Dedifferentiated amniotic fluid mesenchymal stem cell (primary cell): Measurements from ENCODE around the gene DAPK1.

Experiments
- DNase-seq: peaks from one replicate; pipeline ENCODE4 v3.0.0-alpha.2; 2016; ENCODE audit errors: extremely low spot score

DAPK1 gene

DNA sequence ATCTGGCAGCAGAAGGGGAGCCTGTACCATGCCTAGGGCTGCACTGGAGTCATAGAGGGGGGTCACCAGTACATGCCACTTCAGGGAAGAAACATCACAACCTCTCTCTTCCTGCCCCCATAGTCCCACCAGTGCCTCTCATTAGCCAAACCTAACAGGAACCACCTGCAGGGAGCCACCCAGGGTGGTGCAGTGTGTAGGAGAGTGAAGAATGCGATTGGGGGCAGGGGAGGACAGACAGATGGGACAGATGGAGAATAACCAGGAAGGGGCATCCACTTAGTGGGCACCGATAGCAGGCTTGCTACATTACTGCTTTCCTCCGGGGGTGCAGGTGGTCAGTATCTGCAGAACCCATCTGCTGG lies 19.2 kb downstream of the DAPK1 start:
- no peak for DNase-seq

DNA sequence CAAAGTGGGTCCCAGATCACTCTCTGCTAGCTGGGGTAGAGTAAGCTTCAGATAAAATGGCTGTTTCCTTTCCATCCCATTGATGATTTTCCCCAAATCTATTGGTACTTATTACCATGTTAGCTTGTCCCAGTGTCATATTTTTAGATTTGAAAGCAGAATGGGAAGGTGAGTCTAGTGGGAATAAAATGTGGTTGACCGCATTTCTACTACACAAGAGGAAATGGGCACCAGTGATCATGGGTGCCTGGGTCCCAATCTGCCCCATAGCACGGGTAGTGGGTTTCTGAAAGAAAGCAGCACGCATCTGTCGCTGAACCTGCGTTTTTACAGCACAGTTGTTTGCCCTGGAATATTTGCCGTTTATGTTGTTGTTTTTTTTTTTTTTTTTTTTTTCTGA lies 20.1 kb downstream of the DAPK1 start:
- no peak for DNase-seq

DNA sequence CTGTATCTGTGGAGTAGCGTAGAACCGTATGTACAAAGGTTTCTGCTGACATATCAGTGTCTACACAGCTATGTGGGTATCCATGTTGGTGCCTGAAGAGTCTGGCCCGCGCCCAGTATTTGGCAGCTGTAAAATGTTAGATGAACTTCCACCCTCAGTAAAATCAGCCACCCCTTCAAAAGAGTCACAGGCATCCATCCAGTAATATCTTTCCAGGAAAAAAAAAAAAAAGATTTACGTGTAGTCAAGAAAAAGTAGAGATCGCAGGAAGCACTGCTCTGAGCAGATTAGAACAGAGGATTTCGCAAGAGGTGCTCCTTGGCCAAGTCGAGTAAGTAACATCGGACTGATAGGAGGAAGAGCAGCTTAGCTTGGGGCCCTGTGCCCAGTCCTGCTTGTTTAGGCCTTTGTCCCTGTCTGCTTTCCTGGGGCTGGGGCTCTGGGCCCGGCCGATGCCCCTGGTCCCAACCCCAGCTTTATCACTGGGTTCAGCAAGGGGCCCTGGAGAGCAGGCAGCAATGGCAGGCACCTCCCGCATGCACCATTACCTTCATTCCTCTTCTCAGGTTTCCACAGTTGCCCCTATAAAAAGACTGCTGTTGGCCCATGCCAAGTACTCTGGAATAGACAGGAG lies 21.2 kb downstream of the DAPK1 start:
- DNase-seq: no peak

GRCh38 chr9:87519461-87519860 lies 21.8 kb downstream of the DAPK1 start:
- DNase-seq: no peak

- no peak for DNase-seq
These were observed 22.6 kb downstream of the DAPK1 start for GRCh38 chr9:87520172-87520683.

DNA sequence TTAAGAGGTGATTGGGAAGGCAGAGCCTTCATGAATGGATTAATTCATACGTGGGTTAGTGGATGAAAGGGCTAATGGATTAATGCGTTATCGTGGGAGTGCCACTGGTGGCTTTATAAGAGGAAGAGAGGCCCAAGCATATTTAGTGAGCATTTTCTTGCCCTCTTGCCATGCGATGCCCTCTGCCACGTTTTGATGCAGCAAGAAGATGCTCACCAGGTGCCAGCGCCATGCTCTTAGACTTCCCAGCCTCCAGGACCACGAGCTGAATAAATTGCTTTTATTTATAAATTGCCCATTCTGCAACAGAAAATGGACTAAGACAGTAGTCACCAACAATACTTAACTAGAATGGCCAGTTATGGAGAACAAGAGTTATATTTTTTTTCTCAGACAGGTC lies 24.2 kb downstream of the DAPK1 start:
- no peak for DNase-seq

GRCh38 chr9:87524061-87524460 lies 26.4 kb downstream of the DAPK1 start:
- no peak for DNase-seq

DNA sequence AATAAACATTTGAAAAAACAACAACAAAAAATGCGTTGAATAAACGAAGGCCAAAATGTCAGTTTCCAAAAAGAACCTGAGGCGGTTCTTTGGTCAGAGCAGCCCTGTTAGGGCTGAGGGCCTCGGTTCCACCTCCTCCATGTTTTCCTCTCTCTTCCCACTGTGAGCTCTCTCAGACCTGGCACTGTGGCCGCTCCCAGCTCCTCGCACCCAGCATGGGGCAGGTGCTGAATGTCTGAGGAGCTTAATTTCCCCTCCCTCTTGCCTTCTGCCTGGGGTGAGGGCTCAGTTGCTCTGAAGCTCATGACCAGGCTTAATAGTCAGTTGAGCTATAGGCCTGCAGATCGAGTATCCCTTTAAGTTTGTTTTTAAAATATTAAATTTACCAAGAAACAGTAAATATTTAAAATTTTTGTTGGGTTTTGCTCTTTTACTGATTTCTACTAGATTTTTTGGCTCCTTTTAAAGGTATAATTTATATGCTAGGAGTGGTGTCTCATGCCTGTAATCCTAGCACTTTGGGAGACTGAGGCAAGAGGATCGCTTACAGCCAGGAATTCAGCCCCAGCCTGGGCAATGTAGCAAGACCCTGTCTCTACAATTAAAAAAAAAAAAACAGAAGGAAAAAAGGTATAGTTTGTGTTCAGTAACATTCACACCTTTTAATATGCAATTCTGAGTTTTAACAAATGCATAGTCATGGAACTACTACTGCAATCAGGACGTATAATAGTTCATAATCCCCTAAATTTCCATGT lies 28.1 kb downstream of the DAPK1 start:
- no peak for DNase-seq

DNA sequence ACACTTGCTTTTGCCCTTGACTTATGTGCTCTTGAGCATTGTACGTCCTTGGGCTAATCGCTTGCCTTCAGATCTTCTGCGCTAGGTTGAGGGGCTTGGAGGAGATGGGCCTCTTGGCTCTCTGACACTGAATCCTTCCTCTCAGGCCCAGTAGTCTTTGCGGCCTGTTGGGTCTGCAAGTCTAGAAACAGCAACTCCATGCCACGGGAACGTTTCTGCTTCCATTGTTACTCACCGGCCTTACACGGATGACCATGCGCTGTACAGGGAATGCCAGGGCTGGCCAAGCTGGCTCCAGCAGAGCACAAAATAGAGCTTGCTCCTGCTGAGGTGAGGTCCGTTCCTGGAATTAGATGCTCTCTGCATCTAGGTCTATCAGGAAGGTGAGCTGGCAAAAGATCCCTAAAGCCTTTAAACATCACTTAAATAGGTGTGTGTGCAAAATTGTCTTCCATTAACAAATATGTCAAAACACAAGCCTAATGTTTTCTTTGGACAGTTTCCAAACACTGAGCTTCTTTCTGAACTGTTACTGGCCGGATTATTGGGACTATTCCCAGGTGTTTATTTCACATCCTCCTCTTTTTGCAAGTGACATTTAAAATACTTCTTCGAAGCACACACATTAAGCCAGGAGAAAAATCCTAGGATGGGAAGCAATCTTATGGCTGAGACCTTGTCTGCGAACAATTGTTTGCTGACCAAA lies 29.7 kb downstream of the DAPK1 start:
- DNase-seq: no peak

- DNase-seq: no peak
These were observed 31.3 kb downstream of the DAPK1 start for GRCh38 chr9:87528969-87529368.

DNA sequence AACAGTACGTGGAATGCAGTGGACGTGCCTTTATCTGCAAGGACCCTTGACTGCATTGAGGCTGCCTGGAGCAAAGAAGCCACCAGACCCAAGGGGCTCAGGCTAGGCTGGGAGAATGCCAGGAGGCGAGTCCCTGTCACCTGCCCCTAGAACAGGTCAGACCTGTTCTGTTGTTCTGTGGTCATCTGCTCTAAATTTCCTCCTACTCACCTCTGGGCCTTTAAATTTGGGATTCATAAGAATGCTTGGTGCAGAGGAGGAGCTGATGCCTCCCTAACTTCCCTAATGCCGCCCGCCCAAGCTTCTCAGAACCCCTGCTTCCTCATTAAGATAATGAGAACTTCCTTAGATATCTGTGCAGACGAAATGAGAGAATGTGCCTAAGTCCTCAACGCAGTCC lies 32.0 kb downstream of the DAPK1 start:
- no peak for DNase-seq

DNA sequence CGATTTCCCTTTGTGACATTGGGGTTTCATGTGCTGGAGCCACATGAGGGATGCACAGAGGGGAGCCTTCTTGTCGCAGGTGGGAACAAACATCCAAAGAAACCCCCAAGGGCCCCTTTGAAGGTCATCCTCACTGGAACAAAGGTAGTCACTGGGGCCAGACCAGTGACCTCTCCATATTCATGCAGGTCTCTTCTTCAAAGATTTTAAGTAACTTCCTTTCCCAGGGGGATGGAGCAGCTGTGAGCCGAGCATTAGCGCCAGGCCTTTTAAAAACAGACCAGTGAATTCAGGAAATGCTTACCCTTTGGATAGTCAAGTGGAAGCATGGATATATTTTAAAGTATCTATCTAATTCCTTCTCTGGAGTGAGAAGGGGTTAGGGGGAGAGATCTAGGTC lies 33.0 kb downstream of the DAPK1 start:
- no peak for DNase-seq

- no peak for DNase-seq
These were observed 34.0 kb downstream of the DAPK1 start for GRCh38 chr9:87531370-87532295.

DNA sequence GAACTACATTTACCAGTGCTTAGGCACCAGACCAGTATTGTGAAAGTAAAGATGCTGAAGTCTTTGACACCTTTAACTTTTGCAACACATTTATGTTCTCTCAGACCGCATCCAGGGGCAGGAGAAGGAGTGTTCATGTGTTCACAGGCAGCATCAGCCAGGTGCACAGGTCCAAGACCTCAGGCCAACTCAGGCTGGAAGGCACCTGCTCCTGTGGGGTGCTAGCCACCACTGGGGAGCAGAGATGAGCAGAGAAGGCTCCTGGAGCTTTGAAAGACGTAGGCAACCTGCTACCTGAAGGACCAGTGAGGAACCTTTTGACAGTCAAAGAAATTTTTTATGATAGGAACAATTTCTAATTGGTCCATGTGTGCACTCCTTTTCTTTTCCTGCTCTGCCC lies 35.6 kb downstream of the DAPK1 start:
- no peak for DNase-seq

- DNase-seq: no peak
These were observed 36.4 kb downstream of the DAPK1 start for GRCh38 chr9:87534036-87534435.

DNA sequence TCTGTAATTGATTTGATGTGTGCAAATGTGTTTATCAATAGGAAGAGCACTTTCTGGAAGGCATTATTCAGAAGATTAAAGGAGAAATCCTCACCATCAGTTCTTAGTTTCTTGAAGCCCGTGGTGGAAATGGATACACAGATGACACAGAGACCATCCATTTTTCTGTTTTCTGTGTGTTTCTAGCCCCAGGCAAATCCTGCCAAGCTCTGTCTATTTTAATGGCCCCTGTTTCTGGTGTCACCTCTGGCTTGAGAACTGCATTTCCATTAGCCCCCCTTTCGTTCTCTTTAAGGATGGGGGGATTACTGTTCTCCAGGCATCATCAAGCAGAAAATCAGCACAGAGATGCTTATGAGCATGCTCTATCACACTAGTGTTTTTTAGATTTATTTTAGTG lies 37.3 kb downstream of the DAPK1 start:
- DNase-seq: no peak

- DNase-seq: no peak
These were observed 38.3 kb downstream of the DAPK1 start for GRCh38 chr9:87535817-87536539.

DNA sequence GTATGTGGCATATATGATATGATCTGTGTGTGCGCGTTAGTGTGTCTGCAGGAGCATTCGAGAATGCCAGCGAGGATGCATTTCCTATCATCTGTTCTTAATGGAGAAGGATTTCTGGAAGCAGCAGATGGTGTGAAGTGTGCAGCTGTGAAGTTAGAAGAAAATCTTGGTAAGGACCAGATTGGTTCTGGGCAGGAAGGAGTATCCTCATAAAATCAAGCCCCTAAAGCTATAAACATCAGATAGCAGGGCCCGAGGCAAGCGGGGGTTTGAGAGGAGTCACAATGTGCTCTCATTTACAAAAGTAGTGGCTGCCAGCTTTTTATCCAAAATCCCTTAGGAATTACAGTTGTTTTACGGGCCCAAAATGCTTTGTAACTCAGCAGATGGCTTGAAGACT lies 40.0 kb downstream of the DAPK1 start:
- no peak for DNase-seq

GRCh38 chr9:87540444-87541105 lies 42.9 kb downstream of the DAPK1 start:
- DNase-seq: no peak

DNA sequence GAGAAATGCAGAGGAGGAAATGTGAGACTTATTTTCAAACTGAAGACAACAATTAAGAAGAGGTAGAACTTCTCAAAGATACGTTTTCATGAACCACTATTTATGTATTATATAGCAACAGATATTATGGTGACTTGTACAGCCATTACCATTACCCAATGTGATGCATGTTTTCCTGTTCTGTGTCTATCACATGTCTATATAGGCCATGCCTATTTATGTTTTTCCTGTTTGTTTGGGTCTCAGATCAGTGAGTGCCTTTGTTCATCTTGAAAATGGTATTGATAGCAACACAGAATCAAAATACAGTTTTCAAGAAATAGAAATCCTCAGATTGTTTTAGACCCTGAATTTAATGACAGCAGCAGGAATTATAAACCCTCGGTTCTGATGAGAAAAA lies 44.0 kb downstream of the DAPK1 start:
- DNase-seq: no peak

- no peak for DNase-seq
These were observed 44.5 kb downstream of the DAPK1 start for GRCh38 chr9:87542141-87542540.
